ENCODE data around the gene UGT1A4. TPM values are rescaled to one million over a fixed set of nuclear protein-coding genes. Genes with fewer than 3 reads are reported as not detected.

UGT1A4 gene
- total RNA-seq, 4 donors from 2014 or later: 7.5 to 12.9 (median 12.3) TPM; not detected in 1

DNA sequence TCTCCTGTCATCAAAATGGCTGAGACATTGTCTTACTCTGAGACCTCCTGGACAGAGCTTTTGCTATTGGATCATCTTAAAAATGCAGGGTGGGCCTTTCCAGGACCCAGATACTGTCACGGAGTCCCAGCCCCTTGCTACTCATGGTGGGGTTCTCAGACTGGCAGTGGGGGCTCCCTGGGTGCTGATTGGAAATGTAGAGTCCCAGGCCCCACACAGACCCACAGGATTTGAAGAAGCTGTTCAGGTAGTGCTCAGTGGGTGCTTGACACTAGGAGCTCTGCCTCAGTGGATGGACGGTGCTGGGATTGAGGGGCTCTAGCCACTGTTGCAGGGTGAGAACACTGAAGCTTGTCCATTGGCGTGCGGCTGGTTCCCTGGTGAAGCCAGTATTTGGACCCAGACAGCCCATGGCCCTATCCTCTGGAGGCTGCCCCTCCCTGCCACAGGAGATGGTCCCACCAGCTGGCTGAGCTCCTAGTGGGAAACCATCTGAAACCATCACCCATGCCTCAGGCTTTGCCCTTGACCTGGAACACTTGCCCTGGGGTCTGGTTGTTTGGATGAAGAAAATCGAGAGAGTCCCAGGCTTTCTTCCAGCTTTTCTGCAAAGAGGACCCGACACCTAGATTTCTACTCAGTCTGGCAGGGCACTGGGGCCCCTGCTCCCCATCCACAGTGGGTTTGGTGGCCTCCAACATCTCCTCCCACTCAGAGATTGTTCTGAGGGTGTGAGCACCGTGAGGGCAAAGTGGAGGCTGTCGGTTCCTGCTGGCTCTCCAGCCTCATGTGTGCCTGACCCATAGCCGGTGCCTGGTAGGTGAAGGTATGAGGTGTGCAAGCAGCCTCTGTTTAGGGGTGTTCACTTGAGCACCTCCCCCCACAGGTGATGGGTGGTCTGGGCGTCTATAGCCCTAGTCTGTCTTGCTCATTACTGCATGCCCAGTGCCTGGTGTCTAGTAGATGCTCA is 89.7 kb downstream of the UGT1A4 start:
- Histone ChIP-seq H3K9me3 (no peaks in the 10 kb centered on the region), H3K27ac (no peak overlapping the region), H3K4me1 (no peaks in the 10 kb centered on the region), H3K4me3 (no peak overlapping the region), H3K36me3 (no peaks in the 10 kb centered on the region), H3K27me3 (no peaks in the 10 kb centered on the region)
- peak in 2 of 3 donors; percentile 24 to 30 for DNase-seq
- no peak for TF ChIP-seq POLR2A (IDR thresholded peaks at IDR 0.05)
- TF ChIP-seq, protein P1, sequence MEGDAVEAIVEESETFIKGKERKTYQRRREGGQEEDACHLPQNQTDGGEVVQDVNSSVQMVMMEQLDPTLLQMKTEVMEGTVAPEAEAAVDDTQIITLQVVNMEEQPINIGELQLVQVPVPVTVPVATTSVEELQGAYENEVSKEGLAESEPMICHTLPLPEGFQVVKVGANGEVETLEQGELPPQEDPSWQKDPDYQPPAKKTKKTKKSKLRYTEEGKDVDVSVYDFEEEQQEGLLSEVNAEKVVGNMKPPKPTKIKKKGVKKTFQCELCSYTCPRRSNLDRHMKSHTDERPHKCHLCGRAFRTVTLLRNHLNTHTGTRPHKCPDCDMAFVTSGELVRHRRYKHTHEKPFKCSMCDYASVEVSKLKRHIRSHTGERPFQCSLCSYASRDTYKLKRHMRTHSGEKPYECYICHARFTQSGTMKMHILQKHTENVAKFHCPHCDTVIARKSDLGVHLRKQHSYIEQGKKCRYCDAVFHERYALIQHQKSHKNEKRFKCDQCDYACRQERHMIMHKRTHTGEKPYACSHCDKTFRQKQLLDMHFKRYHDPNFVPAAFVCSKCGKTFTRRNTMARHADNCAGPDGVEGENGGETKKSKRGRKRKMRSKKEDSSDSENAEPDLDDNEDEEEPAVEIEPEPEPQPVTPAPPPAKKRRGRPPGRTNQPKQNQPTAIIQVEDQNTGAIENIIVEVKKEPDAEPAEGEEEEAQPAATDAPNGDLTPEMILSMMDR (IDR thresholded peaks at IDR 0.05): no peak

DNA sequence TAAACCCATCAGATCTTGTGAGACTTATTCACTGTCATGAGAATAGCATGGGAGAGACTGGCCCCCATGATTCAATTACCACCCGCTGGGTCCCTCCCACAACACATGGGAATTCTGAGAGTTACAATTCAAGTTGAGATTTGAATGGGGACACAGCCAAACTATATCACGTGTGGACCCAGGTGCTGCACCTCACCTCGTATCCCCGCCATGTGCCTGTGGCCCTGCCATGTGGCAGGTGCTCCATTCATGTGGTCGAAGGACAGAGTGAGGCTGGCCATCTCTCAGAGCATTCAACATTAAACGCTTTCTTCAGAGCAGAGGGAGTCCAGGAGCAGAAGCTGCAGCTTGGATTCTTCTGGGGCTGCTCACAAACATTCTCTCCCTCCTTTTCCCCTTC is 91.8 kb downstream of the UGT1A4 start:
- Histone ChIP-seq H3K36me3 (no peaks in the 10 kb centered on the region), H3K4me3 (no peak overlapping the region), H3K27ac (no peak overlapping the region), H3K9me3 (no peaks in the 10 kb centered on the region), H3K4me1 (no peaks in the 10 kb centered on the region), H3K27me3 (no peaks in the 10 kb centered on the region)
- TF ChIP-seq, protein P1 (IDR thresholded peaks at IDR 0.05): no peak
- no peak for TF ChIP-seq POLR2A (IDR thresholded peaks at IDR 0.05)
- peak in 2 of 3 donors; percentile 6 to 17 for DNase-seq

DNA sequence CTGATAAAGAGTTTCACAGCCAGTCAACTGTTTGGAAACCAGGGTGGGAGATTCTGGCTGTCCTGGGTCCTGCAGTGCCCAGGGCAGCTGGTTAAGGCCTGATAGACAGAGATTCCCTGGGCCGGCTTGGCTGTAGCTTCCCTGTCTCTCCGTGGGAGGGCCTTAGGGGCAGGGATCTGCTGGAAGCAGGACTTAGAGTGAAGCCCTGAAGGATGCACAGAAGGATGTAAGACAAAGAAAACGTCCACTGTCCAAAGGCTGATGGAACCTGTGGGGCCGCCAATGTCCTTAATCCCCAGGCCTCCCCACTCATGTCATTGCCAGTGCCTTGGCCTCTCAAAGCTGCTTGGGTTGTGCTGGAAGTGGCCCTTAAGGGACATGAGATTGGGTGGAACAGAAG is 92.6 kb downstream of the UGT1A4 start:
- Histone ChIP-seq H3K27me3 (no peaks in the 10 kb centered on the region), H3K27ac (no peak overlapping the region), H3K36me3 (no peaks in the 10 kb centered on the region), H3K4me1 (no peaks in the 10 kb centered on the region), H3K9me3 (no peaks in the 10 kb centered on the region), H3K4me3 (no peak overlapping the region)
- peak in 2 of 3 donors; percentile 10 to 13 for DNase-seq
- no peak for TF ChIP-seq POLR2A (IDR thresholded peaks at IDR 0.05)
- TF ChIP-seq, protein P1 (IDR thresholded peaks at IDR 0.05): no peak

DNA sequence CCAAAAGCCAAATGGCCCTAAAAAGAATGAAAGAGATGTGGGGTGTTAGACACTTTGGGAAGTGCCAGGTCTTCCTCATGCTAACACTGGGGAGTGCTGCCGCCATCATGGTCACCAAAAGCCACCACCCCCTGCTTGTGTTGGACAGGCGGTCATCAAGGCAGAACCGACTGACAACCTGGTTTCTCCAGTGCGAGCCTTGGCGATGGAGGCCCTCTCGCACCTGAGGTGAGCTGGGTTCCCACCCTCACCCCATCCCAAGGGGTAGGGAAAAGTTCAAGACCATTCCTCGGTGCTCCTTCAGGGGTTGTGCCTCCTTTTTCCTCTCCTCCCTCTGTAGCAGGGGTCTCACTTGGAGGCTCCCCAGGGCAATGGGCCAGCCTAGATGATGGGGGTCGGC is 93.2 kb downstream of the UGT1A4 start:
- H3K4me3 ChIP-seq: no peak overlapping the region
- no peak overlapping the region for H3K27ac ChIP-seq
- no peaks in the 10 kb centered on the region for H3K4me1 ChIP-seq
- no peaks in the 10 kb centered on the region for H3K27me3 ChIP-seq
- peak in 2 of 3 donors; percentile 35 to 40 for DNase-seq
- no peaks in the 10 kb centered on the region for H3K9me3 ChIP-seq
- no peaks in the 10 kb centered on the region for H3K36me3 ChIP-seq
- no peak for TF ChIP-seq POLR2A (IDR thresholded peaks at IDR 0.05)
- TF ChIP-seq, protein P1 (IDR thresholded peaks at IDR 0.05): no peak

DNA sequence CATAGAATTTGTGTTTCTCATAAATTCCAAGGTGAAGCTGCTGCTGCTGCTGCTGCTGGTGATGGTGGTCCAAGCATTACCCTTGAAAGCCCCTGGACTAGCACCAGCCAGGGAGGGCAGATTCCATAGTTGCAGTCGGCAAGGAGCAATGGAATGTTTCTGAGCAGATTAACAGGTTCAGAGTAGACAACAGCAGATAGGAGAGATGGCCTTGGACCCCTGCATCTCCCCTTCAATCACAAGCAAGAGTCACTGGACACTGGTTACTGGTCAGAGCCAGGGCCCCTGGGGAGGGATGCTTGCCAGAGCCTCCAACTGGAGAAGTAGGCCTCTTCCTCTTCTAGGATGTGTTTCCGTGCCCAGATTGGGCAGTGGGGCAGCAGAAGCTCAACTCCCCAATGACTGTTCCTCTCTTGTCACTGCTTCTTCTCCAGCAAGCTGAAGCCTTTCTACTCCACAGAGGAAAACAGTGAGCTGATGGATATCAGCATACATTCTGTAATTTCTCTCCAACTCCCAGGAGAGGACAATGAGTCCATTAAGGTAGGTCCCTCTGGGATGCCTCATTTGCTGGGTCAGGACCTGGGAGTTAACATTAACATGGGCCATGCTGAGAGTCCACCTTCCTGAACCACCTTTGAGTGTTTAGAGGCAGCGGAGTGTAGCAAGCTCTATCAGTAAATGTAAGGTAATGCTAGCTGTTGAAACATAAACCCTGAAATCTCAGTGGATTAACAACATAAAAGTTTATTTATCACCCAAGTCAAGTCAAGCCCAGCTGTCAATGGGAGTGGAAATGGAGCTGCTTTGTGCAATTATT is 94.9 kb downstream of the UGT1A4 start:
- Histone ChIP-seq H3K9me3 (no peaks in the 10 kb centered on the region), H3K27me3 (no peaks in the 10 kb centered on the region), H3K27ac (no peak overlapping the region), H3K4me3 (no peak overlapping the region), H3K36me3 (no peaks in the 10 kb centered on the region), H3K4me1 (no peaks in the 10 kb centered on the region)
- no peak for TF ChIP-seq POLR2A (IDR thresholded peaks at IDR 0.05)
- TF ChIP-seq, protein P1 (IDR thresholded peaks at IDR 0.05): no peak
- peak in 2 of 3 donors; percentile 15 to 17 for DNase-seq

Measured in Peyer's patch (tissue), 4 donors.